ENCODE data around the gene PITPNM3.

DNA sequence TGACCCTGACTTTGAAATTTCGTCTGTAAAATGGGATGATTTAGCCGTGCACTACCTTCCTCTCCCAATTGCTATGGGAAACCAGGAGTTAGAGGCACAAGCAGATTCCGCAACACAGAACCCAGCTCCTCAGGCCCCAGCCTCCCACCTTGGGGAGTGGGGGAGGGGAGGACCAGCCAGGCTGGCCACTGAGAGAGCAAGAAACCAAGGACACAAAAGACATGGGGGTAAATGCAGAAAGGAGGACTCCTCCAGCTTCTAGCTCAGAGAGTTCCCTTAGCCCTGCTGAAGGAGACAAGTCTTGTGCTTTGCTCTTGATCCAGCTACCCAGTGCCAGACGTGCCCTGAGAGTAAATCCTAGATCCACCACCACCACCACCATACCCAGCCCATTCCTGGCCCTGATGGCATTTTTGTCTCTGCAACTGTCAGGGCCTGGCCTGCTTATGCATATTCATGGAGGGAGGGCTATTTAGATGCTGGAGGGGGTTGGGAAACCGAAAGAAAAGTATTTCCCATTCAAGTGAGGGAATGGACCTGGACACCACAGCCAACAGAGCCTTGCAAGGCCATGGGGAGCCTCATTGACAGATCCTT, 25.9 kb downstream of the PITPNM3 start:
- TF ChIP-seq POLR2A (IDR thresholded peaks at IDR 0.05; ENCODE audit: insufficient read depth in 1 of 2, low read depth in 2 of 2, low read length in 2 of 2) (no peak), NFYB (CRISPR knock-in tag; IDR thresholded peaks at IDR 0.05) (no peak), KAT8 (CRISPR knock-in tag; IDR thresholded peaks at IDR 0.05) (no peak), AGO1 (IDR thresholded peaks at IDR 0.05; ENCODE audit: low read depth, low read length, poor library complexity, severe bottlenecking) (no peak), ELF4 (CRISPR knock-in tag; IDR thresholded peaks at IDR 0.05; ENCODE audit: borderline replicate concordance) (no peak)
- TF ChIP-seq, protein P1, sequence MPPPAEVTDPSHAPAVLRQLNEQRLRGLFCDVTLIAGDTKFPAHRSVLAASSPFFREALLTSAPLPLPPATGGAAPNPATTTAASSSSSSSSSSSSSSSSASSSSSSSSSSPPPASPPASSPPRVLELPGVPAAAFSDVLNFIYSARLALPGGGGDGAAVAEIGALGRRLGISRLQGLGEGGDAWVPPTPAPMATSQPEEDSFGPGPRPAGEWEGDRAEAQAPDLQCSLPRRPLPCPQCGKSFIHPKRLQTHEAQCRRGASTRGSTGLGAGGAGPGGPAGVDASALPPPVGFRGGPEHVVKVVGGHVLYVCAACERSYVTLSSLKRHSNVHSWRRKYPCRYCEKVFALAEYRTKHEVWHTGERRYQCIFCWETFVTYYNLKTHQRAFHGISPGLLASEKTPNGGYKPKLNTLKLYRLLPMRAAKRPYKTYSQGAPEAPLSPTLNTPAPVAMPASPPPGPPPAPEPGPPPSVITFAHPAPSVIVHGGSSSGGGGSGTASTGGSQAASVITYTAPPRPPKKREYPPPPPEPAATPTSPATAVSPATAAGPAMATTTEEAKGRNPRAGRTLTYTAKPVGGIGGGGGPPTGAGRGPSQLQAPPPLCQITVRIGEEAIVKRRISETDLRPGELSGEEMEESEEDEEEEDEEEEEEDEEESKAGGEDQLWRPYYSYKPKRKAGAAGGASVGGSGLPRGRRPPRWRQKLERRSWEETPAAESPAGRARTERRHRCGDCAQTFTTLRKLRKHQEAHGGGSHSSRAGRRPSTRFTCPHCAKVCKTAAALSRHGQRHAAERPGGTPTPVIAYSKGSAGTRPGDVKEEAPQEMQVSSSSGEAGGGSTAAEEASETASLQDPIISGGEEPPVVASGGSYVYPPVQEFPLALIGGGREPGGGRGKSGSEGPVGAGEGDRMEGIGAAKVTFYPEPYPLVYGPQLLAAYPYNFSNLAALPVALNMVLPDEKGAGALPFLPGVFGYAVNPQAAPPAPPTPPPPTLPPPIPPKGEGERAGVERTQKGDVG (CRISPR knock-in tag; IDR thresholded peaks at IDR 0.05; ENCODE audit: borderline replicate concordance), result no peak
- TF ChIP-seq, protein P2, sequence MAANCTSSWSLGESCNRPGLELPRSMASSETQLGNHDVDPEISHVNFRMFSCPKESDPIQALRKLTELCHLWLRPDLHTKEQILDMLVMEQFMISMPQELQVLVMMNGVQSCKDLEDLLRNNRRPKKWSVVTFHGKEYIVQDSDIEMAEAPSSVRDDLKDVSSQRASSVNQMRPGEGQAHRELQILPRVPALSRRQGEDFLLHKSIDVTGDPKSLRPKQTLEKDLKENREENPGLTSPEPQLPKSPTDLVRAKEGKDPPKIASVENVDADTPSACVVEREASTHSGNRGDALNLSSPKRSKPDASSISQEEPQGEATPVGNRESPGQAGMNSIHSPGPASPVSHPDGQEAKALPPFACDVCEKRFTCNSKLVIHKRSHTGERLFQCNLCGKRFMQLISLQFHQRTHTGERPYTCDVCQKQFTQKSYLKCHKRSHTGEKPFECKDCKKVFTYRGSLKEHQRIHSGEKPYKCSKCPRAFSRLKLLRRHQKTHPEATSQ (CRISPR knock-in tag; IDR thresholded peaks at IDR 0.05; ENCODE audit: borderline replicate concordance), result no peak
- TF ChIP-seq, protein P3, sequence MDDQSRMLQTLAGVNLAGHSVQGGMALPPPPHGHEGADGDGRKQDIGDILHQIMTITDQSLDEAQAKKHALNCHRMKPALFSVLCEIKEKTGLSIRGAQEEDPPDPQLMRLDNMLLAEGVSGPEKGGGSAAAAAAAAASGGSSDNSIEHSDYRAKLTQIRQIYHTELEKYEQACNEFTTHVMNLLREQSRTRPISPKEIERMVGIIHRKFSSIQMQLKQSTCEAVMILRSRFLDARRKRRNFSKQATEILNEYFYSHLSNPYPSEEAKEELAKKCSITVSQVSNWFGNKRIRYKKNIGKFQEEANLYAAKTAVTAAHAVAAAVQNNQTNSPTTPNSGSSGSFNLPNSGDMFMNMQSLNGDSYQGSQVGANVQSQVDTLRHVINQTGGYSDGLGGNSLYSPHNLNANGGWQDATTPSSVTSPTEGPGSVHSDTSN (CRISPR knock-in tag; IDR thresholded peaks at IDR 0.05; ENCODE audit: borderline replicate concordance), result no peak

Data from HepG2 (cell line).